Liver (tissue), 9 donors: ENCODE results near the gene PLG. TPM values are rescaled to one million over a fixed set of nuclear protein-coding genes. Genes with fewer than 3 reads are reported as not detected.

ENCODE experiments used
- DNase-seq: peaks from one replicate; pipeline ENCODE4 v3.0.0-alpha.2; 2017; ENCODE audit warnings: low spot score
- H3K27ac ChIP-seq, 2 donors: one replicate each; pipeline ENCODE4 v1.7.0; 2013; ENCODE audit warnings: inconsistent platforms in 2 of 2, low read length in 2 of 2, control low read depth in 1 of 2, low read depth in 1 of 2, mild to moderate bottlenecking in 1 of 2
- H3K27me3 ChIP-seq, 4 donors: one replicate each; pipeline versions ENCODE4 v1.6.1 to v1.7.0; 2013; ENCODE audit warnings: low read length in 3 of 4, inconsistent platforms in 1 of 4, mild to moderate bottlenecking in 1 of 4, moderate library complexity in 1 of 4; ENCODE audit not compliant: control insufficient read depth in 4 of 4, insufficient read depth in 4 of 4
- H3K36me3 ChIP-seq, 4 donors: one replicate each; pipeline versions ENCODE4 v1.6.1 to v1.7.0; 2013; ENCODE audit warnings: low read length in 3 of 4, mild to moderate bottlenecking in 3 of 4, low read depth in 1 of 4, moderate library complexity in 1 of 4; ENCODE audit not compliant: control insufficient read depth in 4 of 4, insufficient read depth in 3 of 4
- H3K4me1 ChIP-seq, 4 donors: one replicate each; pipeline versions ENCODE4 v1.6.1 to v1.7.0; 2013; ENCODE audit warnings: low read length in 3 of 4, mild to moderate bottlenecking in 3 of 4, moderate library complexity in 1 of 4; ENCODE audit not compliant: control insufficient read depth in 4 of 4, insufficient read depth in 4 of 4
- H3K4me3 ChIP-seq, 3 donors: one replicate each; pipeline versions ENCODE4 v1.6.1 to v1.7.0; 2013; ENCODE audit warnings: low read length in 3 of 3, control low read depth in 1 of 3, low read depth in 1 of 3, mild to moderate bottlenecking in 1 of 3
- H3K9ac ChIP-seq, 2 donors: one replicate each; pipeline ENCODE4 v1.7.0; 2013; ENCODE audit warnings: low read length in 2 of 2, mild to moderate bottlenecking in 2 of 2, moderate library complexity in 2 of 2, control low read depth in 1 of 2, low read depth in 1 of 2
- H3K9me3 ChIP-seq, 4 donors: one replicate each; pipeline versions ENCODE4 v1.6.1 to v1.7.0; 2013; ENCODE audit warnings: low read length in 3 of 4; ENCODE audit not compliant: control insufficient read depth in 4 of 4
- FOXA1 ChIP-seq: IDR thresholded peaks from 2 replicates; pipeline ENCODE4 v1.6.1; 2016; ENCODE audit warnings: antibody characterized with exemption
- FOXA2 ChIP-seq: IDR thresholded peaks from 2 replicates; pipeline ENCODE4 v1.6.1; 2016; ENCODE audit warnings: antibody characterized with exemption
- HNF4A ChIP-seq, 2 donors: conservative IDR thresholded peaks; 2 replicates each; pipeline ENCODE4 v1.6.1; 2016; ENCODE audit warnings: antibody characterized with exemption in 2 of 2, mild to moderate bottlenecking in 2 of 2
- HNF4G ChIP-seq: IDR thresholded peaks from 2 replicates; pipeline ENCODE4 v1.6.1; 2016; ENCODE audit warnings: antibody characterized with exemption
- NR2F2 ChIP-seq: IDR thresholded peaks from 2 replicates; pipeline ENCODE4 v1.6.1; 2016; ENCODE audit warnings: antibody characterized with exemption
- RXRA ChIP-seq, 2 donors: IDR thresholded peaks; 2 replicates each; pipeline ENCODE4 v1.6.1; 2017 to 2018; ENCODE audit warnings: antibody characterized with exemption in 2 of 2, mild to moderate bottlenecking in 1 of 2
- SP1 ChIP-seq: IDR thresholded peaks from 2 replicates; pipeline ENCODE4 v1.6.1; 2018; ENCODE audit warnings: antibody characterized with exemption, mild to moderate bottlenecking
- TAF1 ChIP-seq: conservative IDR thresholded peaks from 2 replicates; pipeline ENCODE4 v1.6.1; 2016; ENCODE audit warnings: antibody characterized with exemption, mild to moderate bottlenecking
- YY1 ChIP-seq: IDR thresholded peaks from 2 replicates; pipeline ENCODE4 v1.6.1; 2016; ENCODE audit warnings: antibody characterized with exemption, mild to moderate bottlenecking
- WGBS: extraction: QIAGEN DNeasy Blood & Tissue Kit; methylation state at CpG from one replicate; pipeline ENCODE4 v1.1.7; 2013; 5-methylcytosine and 5-hydroxymethylcytosine counted together
- polyA plus RNA-seq, 2 donors: library from polyadenylated mRNA; stranded (reverse) in 1 of 2; unstranded in 1 of 2; fragments of 200-250 nt in 1 of 2; fragments of >200 nt in 1 of 2; fragmentation: Nextera tagmentation in 1 of 2; extraction: Ambion mirVana in 1 of 2; gene quantifications; one replicate each; pipeline versions ENCODE4 v1.2.1 to v1.2.3, GENCODE V29; 2013 to 2015
- total RNA-seq, 2 donors: library from RNA; depleted of rRNA; stranded (reverse); fragments of >200 nt; gene quantifications; one replicate each; pipeline ENCODE4 v1.2.3, GENCODE V29; 2014
- TF ChIP-seq, protein P1 (sequence below): fragments of 150-350 bp; IDR thresholded peaks from 2 replicates; pipeline ENCODE4 v1.5.1; 2017; ENCODE audit warnings: improper control_type of control experiment, low read depth, low read length; ENCODE audit not compliant: missing input control
- TF ChIP-seq, protein P2 (sequence below): IDR thresholded peaks from 2 replicates; pipeline ENCODE4 v1.6.1; 2016; ENCODE audit warnings: antibody characterized with exemption
- TF ChIP-seq, protein P3 (sequence below): IDR thresholded peaks from 2 replicates; pipeline ENCODE4 v1.6.1; 2016; ENCODE audit warnings: antibody characterized with exemption, mild to moderate bottlenecking
- TF ChIP-seq, protein P4 (sequence below): IDR thresholded peaks from 2 replicates; pipeline ENCODE4 v1.6.1; 2016; ENCODE audit warnings: antibody characterized with exemption
- TF ChIP-seq, protein P5 (sequence below): IDR thresholded peaks from 2 replicates; pipeline ENCODE4 v1.6.1; 2016; ENCODE audit warnings: antibody characterized with exemption
- donor health status: healthy.
- donor health status: healthy.
- donor health status: healthy.
- donor health status: healthy.
- donor health status: healthy.

Gene PLG
- total and polyA plus RNA-seq, 4 donors: 880 to 1,797 (median 1,257) TPM

DNA sequence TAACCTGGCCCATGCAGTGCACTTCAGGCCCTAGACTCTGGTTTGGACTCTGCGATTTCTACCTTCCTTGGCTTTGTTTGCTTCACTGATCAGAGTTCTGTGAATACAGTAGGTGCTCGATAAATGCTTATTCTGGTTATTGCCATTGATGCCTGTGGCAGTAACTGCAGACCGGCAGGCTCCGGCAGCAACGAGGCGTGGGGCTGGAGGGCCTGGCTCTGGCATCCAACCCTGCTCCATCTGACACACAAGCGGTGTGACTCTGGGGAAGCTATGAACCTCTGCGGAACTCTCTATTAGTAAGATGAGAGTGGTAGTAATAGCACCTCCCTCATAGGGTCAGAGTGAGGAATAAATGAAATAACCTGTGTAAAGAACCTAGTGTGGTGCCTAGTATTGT, 66.1 kb downstream of the PLG start:
- Histone ChIP-seq H3K4me3 (no peak overlapping the region), H3K27ac (no peak overlapping the region), H3K36me3 (no peaks in the 10 kb centered on the region), H3K27me3 (no peaks in the 10 kb centered on the region), H3K9me3 (no peaks in the 10 kb centered on the region), H3K9ac (no peak overlapping the region), H3K4me1 (peaks cover 0 to 3% (median 3%) of the 10 kb centered on the region in 4 donors)
- TF ChIP-seq YY1 (no peak), FOXA1 (no peak), HNF4A (conservative IDR thresholded peaks at IDR 0.05) (no peak), SP1 (no peak), RXRA (IDR thresholded peaks at IDR 0.05) (no peak), TAF1 (no peak), FOXA2 (no peak)
- TF ChIP-seq, protein P1, sequence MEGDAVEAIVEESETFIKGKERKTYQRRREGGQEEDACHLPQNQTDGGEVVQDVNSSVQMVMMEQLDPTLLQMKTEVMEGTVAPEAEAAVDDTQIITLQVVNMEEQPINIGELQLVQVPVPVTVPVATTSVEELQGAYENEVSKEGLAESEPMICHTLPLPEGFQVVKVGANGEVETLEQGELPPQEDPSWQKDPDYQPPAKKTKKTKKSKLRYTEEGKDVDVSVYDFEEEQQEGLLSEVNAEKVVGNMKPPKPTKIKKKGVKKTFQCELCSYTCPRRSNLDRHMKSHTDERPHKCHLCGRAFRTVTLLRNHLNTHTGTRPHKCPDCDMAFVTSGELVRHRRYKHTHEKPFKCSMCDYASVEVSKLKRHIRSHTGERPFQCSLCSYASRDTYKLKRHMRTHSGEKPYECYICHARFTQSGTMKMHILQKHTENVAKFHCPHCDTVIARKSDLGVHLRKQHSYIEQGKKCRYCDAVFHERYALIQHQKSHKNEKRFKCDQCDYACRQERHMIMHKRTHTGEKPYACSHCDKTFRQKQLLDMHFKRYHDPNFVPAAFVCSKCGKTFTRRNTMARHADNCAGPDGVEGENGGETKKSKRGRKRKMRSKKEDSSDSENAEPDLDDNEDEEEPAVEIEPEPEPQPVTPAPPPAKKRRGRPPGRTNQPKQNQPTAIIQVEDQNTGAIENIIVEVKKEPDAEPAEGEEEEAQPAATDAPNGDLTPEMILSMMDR: no peak
- TF ChIP-seq, protein P2, sequence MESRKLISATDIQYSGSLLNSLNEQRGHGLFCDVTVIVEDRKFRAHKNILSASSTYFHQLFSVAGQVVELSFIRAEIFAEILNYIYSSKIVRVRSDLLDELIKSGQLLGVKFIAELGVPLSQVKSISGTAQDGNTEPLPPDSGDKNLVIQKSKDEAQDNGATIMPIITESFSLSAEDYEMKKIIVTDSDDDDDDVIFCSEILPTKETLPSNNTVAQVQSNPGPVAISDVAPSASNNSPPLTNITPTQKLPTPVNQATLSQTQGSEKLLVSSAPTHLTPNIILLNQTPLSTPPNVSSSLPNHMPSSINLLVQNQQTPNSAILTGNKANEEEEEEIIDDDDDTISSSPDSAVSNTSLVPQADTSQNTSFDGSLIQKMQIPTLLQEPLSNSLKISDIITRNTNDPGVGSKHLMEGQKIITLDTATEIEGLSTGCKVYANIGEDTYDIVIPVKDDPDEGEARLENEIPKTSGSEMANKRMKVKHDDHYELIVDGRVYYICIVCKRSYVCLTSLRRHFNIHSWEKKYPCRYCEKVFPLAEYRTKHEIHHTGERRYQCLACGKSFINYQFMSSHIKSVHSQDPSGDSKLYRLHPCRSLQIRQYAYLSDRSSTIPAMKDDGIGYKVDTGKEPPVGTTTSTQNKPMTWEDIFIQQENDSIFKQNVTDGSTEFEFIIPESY: no peak
- TF ChIP-seq, protein P3, sequence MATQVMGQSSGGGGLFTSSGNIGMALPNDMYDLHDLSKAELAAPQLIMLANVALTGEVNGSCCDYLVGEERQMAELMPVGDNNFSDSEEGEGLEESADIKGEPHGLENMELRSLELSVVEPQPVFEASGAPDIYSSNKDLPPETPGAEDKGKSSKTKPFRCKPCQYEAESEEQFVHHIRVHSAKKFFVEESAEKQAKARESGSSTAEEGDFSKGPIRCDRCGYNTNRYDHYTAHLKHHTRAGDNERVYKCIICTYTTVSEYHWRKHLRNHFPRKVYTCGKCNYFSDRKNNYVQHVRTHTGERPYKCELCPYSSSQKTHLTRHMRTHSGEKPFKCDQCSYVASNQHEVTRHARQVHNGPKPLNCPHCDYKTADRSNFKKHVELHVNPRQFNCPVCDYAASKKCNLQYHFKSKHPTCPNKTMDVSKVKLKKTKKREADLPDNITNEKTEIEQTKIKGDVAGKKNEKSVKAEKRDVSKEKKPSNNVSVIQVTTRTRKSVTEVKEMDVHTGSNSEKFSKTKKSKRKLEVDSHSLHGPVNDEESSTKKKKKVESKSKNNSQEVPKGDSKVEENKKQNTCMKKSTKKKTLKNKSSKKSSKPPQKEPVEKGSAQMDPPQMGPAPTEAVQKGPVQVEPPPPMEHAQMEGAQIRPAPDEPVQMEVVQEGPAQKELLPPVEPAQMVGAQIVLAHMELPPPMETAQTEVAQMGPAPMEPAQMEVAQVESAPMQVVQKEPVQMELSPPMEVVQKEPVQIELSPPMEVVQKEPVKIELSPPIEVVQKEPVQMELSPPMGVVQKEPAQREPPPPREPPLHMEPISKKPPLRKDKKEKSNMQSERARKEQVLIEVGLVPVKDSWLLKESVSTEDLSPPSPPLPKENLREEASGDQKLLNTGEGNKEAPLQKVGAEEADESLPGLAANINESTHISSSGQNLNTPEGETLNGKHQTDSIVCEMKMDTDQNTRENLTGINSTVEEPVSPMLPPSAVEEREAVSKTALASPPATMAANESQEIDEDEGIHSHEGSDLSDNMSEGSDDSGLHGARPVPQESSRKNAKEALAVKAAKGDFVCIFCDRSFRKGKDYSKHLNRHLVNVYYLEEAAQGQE: no peak
- TF ChIP-seq, protein P4, sequence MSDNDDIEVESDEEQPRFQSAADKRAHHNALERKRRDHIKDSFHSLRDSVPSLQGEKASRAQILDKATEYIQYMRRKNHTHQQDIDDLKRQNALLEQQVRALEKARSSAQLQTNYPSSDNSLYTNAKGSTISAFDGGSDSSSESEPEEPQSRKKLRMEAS: no peak
- TF ChIP-seq, protein P5, sequence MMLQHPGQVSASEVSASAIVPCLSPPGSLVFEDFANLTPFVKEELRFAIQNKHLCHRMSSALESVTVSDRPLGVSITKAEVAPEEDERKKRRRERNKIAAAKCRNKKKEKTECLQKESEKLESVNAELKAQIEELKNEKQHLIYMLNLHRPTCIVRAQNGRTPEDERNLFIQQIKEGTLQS: no peak
- DNase-seq: no peak
- 93% methylated on average over 8 of the region's 8 CpGs for WGBS

DNA sequence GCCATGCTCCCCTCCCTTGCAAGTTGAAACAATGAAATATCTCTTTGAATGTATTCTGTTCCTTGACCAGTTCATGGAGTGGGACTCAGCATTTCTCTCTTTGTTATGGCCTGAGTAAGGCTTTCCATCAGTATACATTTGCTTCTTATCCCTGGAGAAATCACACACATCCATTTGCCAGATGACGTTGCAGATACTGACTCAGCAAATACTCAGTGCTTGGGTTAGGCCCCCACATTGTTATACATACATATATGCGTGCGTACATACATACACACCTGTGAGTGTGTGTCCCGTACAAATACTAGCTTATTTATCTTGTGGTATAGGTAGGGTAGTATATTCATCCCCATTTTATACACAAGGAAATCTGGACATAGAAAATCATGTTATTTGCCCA, 72.4 kb downstream of the PLG start:
- Histone ChIP-seq H3K4me1 (no peaks in the 10 kb centered on the region), H3K27me3 (no peaks in the 10 kb centered on the region), H3K36me3 (no peaks in the 10 kb centered on the region), H3K9me3 (no peaks in the 10 kb centered on the region), H3K4me3 (no peak overlapping the region), H3K9ac (no peak overlapping the region), H3K27ac (no peak overlapping the region)
- 93% methylated on average over 4 of the region's 4 CpGs for WGBS
- DNase-seq: no peak
- TF ChIP-seq NR2F2 (no peak), SP1 (no peak), HNF4G (no peak), FOXA2 (no peak), TAF1 (no peak)
- TF ChIP-seq, protein P2: no peak
- TF ChIP-seq, protein P3: no peak
- TF ChIP-seq, protein P1: no peak
- TF ChIP-seq, protein P4: no peak
- TF ChIP-seq, protein P5: no peak
